NCI-H526 (cell line): Measurements from ENCODE around the gene U2AF2.
A peak's percentile ranks its signal among the peaks of the same experiment; 100 is the strongest.

ENCODE experiments used
- DNase-seq, 2 experiments: peaks; one replicate each; lab custom pipeline; 2025; lab: John Stamatoyannopoulos, UW

U2AF2 gene

DNA sequence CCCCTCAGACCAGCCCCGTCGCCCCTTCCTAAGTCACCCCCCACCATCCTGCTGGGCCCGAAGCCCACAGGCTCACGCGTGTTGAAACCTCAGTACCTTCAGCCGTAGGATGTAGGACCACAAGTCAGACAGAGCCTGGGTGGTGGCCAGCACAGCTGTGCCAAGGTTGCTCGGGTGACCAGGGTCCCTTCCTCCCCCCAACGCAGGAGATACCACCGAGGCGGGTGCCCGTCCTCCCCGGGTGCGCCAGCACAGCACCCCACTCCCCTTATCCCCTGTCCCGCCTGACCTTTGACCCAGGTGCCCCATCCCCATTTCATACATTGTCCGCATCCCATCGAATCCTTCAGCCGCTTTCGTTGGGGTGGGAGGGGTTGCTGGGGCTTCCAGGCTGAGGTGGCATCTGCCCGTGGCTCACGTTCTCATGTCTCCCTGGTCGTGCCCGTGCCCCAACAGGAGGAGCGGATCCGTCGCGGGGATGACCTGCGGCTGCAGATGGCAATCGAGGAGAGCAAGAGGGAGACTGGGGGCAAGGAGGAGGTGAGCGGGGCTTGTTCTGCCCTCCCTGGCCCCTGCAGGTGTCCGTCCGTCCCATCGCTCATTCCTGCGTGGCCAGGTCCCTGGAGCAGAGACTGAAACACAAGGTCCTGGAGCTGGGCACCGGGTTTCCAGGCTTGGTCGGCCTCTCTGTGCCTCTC, 34.7 kb downstream of the U2AF2 start:
- no peak for DNase-seq

DNA sequence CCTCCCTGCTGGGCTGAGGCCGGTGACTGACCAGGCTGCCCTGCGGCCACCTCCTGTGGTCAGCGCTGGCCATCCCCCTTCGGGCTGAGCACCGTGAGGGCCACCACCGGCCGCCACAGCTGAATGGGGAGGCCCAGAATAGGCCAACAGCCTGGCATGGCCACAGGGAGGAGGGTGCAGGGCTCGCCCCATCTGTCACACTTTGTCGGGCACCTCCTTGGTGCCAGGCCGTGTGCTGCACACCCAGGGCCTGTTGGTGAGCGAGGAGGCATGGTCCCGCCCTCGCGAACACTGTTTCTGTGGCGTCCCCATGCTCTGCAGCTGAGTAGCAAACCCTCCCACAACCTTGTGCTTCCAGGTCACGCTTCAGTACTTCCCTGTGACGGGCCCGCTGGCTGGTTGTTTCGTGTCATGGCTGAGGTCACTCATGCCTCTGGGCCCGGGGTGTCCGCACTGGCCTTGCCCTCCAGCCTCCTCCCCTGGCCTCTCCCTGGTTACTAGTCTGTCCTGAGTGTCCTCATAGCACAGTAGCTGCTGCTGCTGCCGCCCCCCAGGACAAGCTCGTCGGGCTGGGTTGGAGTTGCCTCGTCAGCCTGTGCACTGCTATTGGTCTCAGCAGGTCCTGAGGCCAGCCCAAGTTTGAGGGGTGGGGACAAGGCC, 35.4 kb downstream of the U2AF2 start:
- DNase-seq: no peak

DNA sequence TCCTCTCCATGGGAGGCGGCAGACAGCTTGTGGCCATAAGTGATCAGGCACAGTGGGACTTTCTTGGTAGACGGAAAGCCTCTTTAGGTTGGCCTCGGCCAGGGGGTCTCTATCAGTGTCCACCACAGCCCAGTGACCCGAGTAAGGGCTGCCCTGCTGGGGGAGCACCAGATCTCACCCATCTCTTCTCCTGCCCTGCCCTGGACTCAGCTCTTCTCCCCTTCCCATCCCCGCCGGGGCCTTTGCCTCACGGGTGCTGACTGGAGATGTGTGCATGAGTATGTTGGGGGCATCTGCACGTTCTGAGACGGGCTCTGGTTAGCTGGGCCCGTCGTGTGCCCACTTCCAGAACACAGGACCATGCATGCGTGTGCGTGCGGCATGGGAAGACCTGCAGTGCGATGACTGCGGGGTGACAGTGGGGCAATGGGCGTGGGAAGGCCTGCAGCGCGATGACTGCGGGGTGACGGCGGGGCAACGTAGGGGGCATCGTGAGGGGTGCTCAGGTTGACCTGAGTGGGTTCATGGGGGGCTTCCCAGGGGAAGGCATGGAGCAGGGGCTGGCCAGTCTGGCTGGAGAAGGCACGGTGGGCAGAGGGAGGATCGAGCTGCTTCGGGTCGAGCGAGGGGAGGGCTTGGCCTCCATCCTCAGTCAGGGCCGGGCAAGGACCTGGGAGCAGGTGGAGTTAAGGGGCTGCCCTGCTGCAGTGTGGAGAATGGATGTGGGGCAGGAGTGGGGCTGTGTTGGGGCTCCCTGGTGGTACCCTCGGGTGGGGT, 36.1 kb downstream of the U2AF2 start:
- no peak for DNase-seq

DNA sequence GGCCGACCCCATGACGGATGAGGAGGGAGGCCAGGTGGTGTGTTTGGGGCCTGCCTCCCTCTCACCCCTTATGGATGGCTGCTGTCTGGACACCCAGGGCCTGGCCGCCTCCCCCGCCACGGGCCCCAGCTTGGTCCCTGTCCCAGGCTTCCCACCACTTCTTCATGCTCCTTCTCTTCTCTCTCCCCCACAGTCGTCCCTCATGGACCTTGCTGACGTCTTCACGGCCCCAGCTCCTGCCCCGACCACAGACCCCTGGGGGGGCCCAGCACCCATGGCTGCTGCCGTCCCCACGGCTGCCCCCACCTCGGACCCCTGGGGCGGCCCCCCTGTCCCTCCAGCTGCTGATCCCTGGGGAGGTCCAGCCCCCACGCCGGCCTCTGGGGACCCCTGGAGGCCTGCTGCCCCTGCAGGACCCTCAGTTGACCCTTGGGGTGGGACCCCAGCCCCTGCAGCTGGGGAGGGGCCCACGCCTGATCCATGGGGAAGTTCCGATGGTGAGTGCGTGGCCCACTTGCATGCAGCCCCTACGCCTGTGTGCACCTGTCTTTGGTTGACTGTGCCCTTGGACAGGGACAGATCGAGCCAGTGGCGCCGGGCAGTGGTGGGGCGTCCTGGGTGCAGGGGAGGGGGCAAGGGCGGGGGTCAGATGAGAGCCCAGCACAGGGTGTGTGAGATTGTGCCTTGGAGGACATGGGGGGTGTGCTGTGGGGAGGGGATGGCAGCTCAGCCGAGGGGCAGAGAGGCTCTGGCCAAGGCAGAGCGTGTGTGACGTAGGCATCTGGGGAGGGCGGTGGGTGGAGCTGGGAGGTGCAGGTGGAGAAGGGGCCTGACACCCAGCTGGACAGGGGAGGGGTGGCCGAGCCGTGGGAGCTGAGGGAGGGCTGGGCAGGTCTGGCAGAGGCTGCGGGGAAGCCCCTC, 37.0 kb downstream of the U2AF2 start:
- no peak for DNase-seq

DNA sequence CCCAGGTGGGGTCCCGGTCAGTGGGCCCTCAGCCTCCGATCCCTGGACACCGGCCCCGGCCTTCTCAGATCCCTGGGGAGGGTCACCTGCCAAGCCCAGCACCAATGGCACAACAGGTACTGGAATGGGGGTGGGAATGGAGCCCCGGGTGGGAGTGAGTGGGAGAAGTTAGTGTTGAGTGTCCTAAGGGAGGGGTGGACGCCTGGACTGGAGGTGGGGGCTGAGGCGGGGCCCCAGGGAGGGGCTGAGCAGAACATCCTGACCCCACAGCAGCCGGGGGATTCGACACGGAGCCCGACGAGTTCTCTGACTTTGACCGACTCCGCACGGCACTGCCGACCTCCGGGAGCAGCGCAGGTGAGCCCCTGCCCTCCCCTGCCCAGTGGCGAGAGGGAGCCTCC, 37.8 kb downstream of the U2AF2 start:
- no peak for DNase-seq

DNA sequence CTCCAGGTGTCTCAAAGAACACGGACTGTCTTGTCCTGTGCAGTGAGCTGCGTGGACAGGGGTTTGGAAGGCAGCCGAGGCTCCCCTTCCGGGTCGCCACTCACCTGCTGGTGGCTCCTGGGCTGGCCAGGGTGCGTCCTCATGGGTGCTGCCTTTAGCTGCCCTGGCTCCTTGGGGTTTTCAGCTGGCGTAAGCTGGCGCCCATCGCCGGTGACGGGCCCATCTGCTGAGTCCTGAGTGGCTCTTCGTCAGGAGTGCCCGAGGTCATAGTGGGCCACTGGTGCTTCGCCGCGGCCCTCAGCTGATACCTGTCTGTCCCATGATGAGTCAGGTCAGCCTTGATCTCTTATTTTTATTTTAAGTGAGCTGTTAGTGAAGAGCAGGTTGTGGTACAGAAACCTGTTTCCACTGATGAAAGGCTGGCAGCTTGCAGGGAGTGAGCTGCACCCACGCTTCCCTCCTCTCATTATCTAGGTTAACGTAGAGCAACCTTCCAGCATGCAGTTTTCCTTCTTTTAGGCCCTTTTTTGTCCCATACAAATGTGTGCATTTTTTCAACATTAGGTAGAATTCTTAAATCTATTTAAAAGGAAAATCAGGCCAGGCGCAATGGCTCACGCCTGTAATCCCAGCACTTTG, 38.6 kb downstream of the U2AF2 start:
- DNase-seq: no peak

DNA sequence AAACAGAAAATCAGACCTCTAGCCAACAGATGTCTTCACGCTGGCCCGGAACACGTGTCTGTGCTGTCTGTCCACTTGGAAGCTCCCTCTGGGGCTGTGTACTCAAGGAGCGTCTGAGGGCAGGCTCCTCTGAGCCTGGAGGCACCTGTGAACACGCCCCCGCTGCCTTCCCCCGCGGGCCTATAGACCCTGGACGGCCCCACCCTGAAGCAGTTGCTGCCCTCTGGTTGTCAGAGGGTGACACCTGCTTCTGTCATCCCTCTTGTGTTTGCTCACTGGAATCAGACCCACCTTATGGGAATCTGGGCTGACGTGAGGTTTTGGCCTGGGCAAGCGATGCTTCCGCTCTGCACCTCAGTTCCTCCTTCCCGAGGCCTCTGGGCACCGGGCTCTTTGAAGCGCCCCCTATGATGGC, 39.4 kb downstream of the U2AF2 start:
- no peak for DNase-seq

DNA sequence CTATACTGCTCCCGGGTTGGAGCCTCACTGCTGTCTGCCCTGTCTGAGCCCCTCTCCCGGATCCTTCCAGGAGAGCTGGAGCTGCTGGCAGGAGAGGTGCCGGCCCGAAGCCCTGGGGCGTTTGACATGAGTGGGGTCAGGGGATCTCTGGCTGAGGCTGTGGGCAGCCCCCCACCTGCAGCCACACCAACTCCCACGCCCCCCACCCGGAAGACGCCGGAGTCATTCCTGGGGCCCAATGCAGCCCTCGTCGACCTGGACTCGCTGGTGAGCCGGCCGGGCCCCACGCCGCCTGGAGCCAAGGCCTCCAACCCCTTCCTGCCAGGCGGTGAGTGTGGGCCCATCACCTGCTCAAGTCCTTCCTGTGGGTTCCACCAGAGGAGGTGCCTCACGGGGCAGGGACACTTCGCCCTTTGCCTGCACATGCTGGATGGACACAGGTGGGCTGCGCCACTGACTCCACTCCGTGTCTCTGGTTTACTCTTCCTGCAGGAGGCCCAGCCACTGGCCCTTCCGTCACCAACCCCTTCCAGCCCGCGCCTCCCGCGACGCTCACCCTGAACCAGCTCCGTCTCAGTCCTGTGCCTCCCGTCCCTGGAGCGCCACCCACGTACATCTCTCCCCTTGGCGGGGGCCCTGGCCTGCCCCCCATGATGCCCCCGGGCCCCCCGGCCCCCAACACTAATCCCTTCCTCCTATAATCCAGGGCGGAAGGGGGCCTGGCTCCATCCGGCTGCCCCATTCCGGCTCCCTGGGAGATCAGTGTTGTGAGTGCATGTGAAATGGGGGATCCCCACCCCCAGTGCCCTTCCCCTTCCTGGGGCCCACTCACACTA, 40.0 kb downstream of the U2AF2 start:
- no peak for DNase-seq

DNA sequence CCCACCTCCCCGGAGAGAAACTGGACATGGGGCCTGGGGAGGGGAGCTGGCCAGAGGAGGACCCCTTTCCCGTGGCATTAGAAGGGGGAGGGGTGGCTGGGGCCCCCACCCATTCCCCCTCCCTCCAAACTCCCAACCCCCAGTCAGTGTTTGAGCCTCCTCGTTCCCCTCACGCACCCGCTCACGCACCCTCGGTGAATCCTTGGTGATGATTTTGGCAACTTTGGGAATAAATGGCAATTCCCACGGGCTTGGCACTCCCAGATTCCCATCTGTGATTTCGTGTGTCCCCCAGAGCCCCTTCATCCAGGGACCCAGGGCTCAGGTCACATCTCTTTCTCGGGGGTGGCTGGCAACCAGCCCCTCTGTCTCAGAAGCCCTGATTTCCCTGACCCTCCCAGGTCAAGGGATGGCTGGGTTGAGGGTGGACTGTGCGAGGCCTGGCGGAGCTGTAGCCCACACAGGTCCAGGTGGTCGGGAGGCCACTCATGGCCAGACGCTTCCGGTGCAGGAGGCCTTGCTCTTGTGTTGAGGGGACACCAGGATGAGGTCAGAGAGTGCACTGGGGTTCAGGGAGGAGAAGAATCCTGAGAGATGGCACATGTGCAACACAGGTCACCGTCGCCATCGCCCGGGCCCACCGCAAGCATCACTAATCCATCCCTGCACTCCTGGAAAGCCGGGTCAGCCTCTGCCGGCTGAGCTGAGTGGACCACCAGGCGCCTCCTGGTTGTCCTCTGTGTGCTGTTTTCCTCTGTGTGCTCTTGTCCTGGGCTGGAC, 40.9 kb downstream of the U2AF2 start:
- no peak for DNase-seq

DNA sequence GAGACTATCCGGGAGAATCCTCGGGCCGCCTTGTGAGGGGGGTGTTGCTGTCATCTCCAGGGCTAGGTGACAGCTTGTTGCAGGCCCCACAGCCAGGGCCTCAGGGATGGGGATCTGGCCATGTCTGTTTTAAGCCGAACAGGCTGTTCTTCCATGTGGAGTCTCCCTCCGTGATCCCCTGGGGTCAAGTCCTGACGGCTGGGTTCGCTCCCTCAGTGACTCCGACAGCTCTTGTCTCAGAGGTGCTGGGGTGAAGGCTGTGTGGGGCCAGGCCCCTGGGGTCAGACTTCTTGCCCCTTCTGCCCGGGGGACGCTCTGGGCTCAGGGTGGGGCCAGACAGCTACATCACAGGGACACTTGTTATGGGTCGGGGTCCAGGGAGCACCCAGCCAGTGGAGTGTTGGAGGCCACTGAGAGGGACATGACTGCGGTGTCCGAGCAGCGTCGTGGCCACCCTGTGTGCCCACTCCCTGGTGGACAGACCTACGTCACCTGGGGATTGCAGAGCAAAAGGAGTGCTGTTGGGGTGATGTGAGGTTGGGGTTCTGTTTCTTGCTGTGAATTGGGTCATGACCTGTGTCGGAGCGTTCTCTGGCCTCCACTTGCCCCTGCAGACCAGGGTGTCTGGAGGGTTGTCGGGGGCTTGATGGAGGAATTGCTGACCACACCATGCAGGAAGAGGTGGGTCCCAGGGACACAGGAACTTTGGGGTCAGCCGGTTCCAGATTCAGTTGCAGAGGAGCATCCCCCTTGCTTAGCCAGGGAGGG, 41.6 kb downstream of the U2AF2 start:
- DNase-seq: no peak

DNA sequence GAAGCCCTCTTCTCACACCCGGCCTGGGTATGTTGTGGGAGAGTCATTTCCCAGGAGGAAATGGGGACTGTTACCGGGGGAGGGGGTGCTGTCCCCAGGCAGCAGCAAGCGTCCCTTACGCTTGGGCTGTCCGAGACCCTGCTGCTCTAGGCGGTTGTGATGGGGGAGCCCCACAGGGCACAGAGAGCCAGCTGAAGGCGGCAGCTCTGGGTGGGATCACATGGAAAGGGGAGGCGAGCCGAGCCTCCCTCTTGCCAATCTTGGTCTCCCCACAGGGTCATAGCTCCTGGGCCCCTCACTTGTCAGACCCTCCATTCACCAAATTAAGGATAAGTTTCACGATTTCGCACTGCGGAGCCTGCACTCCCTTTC, 42.2 kb downstream of the U2AF2 start:
- DNase-seq: no peak

DNA sequence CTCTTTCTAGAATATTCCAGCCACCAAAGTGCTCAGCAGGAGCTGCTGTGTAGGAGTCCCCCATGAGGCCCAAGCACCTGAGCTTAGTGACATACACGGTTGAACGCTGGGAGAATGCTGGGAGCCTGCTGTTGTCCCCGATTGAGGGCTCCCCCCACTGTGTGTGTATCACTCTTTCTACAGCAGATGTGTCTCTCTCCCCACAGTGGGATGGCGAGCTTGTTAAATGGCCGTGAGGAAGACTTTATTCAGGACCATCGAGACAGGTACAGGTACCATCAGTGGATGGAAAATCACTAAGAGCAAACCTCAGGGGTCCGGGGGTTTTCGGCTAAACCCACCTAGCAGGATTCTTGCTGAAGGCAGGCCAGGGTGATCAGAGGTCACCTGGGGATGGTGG, 42.9 kb downstream of the U2AF2 start:
- DNase-seq: no peak

DNA sequence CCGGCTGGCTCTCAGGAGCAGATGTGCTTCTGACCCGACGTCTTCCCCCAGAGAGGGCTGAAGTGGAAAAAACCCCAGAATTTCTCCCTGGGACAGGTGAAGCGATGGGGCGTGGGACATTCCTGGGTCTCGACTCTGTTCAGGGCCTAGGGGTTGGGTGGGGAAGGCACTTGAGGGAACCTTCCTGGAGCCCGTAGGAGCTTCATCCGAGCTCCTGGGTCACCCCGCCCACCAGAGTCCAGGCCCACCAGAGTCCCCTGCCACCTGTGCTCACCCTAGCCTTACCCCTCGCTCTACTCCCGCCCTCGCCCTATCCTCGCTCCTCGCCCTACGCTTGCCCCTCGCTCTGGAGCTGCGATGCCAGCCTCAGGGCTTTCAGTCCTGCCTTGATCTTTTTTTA, 43.4 kb downstream of the U2AF2 start:
- DNase-seq: no peak

DNA sequence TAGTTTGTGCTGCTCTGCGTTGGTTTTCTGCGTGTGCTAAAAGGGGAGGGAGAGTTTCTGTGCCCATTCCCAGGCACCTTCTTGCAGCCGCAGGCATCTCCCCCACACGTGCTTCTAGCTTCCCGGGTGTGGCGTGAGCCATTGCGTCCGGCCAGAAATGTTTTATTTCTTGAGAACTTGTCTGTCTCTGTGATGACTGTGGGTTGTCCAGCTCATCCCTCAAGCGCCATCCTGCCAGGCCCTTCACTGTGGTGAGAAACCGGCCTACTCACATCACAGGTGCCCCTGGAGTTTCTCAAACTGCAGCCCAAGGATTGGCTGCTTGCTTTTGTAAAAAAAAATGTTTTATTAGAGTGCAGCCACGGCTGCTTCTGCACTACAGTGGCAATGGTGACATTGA, 44.4 kb downstream of the U2AF2 start:
- no peak for DNase-seq

DNA sequence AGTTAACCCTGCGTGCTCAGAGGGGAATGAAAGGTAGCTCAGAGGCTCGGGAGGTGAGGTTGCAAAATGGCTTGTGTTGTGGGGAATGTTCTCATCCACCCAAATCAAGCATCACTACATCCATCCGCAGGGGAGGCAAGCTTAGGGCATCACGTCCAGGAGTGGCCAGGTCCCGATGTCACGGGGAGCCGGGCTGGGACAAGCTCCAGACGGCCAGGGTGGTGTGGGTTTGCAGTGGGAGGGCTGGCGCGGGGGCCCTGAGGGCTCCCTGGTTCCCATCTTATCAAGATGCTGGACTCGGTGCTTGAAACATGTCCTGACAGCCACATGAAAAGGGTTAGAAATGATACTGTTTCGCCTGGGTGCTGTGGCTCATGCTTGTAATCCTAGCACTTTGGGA, 46.0 kb downstream of the U2AF2 start:
- no peak for DNase-seq

DNA sequence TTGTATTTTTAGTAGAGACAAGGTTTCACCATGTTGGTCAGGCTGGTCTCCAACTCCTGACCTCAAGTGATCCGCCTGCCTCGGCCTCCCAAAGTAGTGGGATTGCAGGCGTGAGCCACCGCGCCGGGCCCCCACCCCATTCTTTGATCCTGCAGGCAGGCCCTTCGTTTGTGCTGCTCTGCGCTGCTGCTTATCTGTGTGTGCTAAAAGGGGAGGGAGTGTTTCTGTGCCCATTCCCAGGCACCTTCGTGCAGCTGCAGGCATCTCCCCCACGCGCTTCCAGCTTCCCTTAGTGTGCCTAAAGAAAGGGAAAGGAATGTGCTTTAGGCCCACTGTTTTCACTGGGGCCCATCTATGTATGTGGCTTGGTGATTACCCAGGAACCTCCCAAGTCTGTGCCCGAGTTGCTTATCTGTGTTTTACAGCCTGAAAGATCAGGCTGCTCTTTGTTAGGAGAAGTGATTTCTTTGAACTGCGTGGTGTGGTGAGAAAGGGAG, 47.3 kb downstream of the U2AF2 start:
- no peak for DNase-seq

DNA sequence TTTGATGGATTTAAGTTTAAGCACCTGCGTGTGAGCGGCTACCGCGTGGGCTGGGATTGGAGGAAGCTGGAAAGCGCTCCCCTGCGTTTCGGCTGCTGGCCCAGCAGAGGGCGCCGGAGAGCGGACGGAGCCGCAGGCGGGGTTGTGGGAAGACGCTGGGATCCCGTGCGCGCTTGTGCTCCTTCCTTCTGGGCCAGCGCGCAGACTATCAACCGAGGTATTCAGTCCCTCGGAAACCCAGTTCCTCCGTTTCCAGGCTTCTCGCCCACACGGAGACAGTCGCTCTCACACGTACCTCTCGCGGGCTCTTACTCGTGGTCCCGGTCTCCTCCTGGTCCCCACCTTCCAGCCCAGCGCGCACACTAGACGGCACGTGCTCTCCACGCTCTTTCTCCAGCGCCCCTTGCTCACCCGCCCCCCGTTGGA, 49.0 kb downstream of the U2AF2 start:
- DNase-seq: peak in 1 of 2 experiments; percentile 16

DNA sequence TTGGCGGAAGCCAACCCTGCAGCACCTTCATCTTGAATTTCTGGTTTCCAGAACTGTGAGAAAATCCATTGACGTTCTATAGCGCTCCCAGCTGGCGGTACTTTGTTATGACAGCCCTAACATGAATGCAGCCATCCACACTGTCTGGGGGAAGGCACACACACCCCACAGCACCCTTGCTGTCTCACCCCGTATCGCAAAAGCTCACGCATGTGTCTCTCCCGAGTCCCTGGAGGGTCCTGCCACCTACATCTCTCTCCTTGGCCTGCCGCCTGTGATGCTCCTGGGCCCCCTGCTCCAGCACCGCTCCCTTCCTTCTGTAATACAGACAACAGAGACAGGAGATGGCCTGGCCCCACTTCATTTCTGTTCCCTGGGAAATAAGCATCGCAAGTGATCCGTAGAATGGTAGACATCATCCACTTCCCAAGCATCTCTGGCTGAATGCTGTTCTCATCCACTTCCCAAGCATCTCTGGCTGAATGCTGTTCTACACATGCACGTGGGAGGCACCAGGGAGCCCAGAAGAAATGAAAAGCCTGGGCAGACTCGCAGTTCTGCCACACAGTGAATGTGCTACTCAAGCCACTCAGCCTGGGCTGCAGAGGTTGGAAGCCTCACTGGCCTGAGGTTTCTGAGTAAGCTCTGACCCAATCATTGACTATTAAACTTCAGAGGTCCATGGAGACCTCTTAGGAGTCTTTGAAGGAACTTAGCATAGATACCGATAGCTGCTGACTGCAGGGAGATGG, 49.8 kb downstream of the U2AF2 start:
- DNase-seq: no peak
